ENCODE results near the gene PAF1.

The PAF1 gene

GRCh38 chr19:39350156-39350555 lies 40.8 kb downstream of the PAF1 start:
- CTCF ChIA-PET, result interaction anchor here (0.6 to 0.7 kb wide), 3 partner anchors 47 to 407 kb away, joined by 3 to 4 read pairs (median 3); no protein-coding TSS in a partner anchor
- H3K27ac ChIP-seq, result no peak overlapping the region
- no peak for TF ChIP-seq CTCF (conservative IDR thresholded peaks at IDR 0.05; ENCODE audit: low read depth)
- POLR2A ChIA-PET (ENCODE audit: low non-redundant PET), result no interaction called here
- DNase-seq (ENCODE audit: low spot score), result no peak

GRCh38 chr19:39349326-39349725 lies 41.6 kb downstream of the PAF1 start:
- no peak overlapping the region for H3K27ac ChIP-seq
- ChIA-PET POLR2A (ENCODE audit: low non-redundant PET) (no interaction called here), CTCF (interaction anchor here (0.6 kb wide), 1 partner anchor 64 kb away, joined by 3 read pairs; no protein-coding TSS in a partner anchor)
- DNase-seq (ENCODE audit: low spot score), result no peak
- TF ChIP-seq CTCF (conservative IDR thresholded peaks at IDR 0.05; ENCODE audit: low read depth), result no peak

GRCh38 chr19:39347332-39348164 lies 43.4 kb downstream of the PAF1 start:
- no peak overlapping the region for H3K27ac ChIP-seq
- POLR2A ChIA-PET (ENCODE audit: low non-redundant PET), result no interaction called here
- no peak for DNase-seq (ENCODE audit: low spot score)
- TF ChIP-seq CTCF (conservative IDR thresholded peaks at IDR 0.05; ENCODE audit: low read depth), result no peak
- CTCF ChIA-PET, result interaction anchor here (0.7 to 1.0 kb wide), 2 partner anchors 11 to 100 kb away, joined by 3 to 4 read pairs; no protein-coding TSS in a partner anchor

- ChIA-PET CTCF (interaction anchor here (0.5 to 0.6 kb wide), 2 partner anchors 30 to 60 kb away, joined by 3 read pairs; no protein-coding TSS in a partner anchor), POLR2A (ENCODE audit: low non-redundant PET) (no interaction called here)
- no peak for DNase-seq (ENCODE audit: low spot score)
Measured at GRCh38 chr19:39345956-39346355, 45.0 kb downstream of the PAF1 start.

GRCh38 chr19:39342647-39343305 lies 48.1 kb downstream of the PAF1 start:
- no peak for TF ChIP-seq CTCF (conservative IDR thresholded peaks at IDR 0.05; ENCODE audit: low read depth)
- DNase-seq (ENCODE audit: low spot score), result no peak
- ChIA-PET CTCF (interaction anchor here (0.6 kb wide), 1 partner anchor 36 kb away, joined by 3 read pairs; no protein-coding TSS in a partner anchor), POLR2A (ENCODE audit: low non-redundant PET) (interaction anchor here (0.6 kb wide), 2 partner anchors 65 to 93 kb away, joined by 3 to 4 read pairs; partner anchors contain the start of gene RPS16)
- peak overlapping the region; percentile 83 for H3K27ac ChIP-seq

More at GRCh38 chr19:39345956-39346355, 45.0 kb downstream of the PAF1 start:
- H3K27ac ChIP-seq, result no peak overlapping the region
- TF ChIP-seq CTCF (conservative IDR thresholded peaks at IDR 0.05; ENCODE audit: low read depth), result no peak
